T-helper 2 cell treated with Interferon-gamma antibody and Interleukin-4, amounts not matched to agents 100 ng/mL and 5 ng/mL, for 36 hours (primary cell): ENCODE results near the gene GPR150. TPM values are rescaled to one million over a fixed set of nuclear protein-coding genes. Genes with fewer than 3 reads are reported as not detected.

ENCODE experiments used
- intact Hi-C: fragments of 100-400 bp; cut with micrococcal nuclease; formaldehyde crosslinking; loops from one replicate; pipeline ENCODE4 v1.15.1; 2023
- total RNA-seq: library from RNA; stranded (reverse); gene quantifications from 2 replicates; pipeline ENCODE4 v1.2.3, GENCODE V29; 2022

GPR150 gene
- total RNA-seq, 1 donor from 2014 or later: 0.30 TPM

- intact Hi-C loops: loop anchor here (2.0 to 5.0 kb wide), 8 partner anchors 57 to 1014 kb away; partner anchors contain the start of genes CAST, ELL2 and RHOBTB3
Measured at GRCh38 chr5:95647886-95648860, 28.3 kb downstream of the GPR150 start.

GRCh38 chr5:95649274-95649673 lies 29.4 kb downstream of the GPR150 start:
- intact Hi-C loops: loop anchor here (5.0 kb wide), 5 partner anchors 68 to 1013 kb away; partner anchors contain the start of genes CAST and RHOBTB3

- intact Hi-C loops: loop anchor here (5.0 kb wide), 5 partner anchors 67 to 1012 kb away; partner anchors contain the start of genes CAST and RHOBTB3
Measured at GRCh38 chr5:95649842-95650620, 30.1 kb downstream of the GPR150 start.

- intact Hi-C loops: no loop called here
Measured at GRCh38 chr5:95652849-95653248, 33.0 kb downstream of the GPR150 start.

- intact Hi-C loops: no loop called here
Measured at GRCh38 chr5:95654196-95654595, 34.3 kb downstream of the GPR150 start.

- intact Hi-C loops: no loop called here
Measured at GRCh38 chr5:95655575-95655974, 35.7 kb downstream of the GPR150 start.

- intact Hi-C loops: loop anchor here (5.0 kb wide), 1 partner anchor 102 kb away; no protein-coding TSS in a partner anchor
Measured at GRCh38 chr5:95660060-95660459, 40.2 kb downstream of the GPR150 start.

GRCh38 chr5:95662946-95663345 lies 43.1 kb downstream of the GPR150 start:
- intact Hi-C loops: loop anchor here (5.0 kb wide), 1 partner anchor 99 kb away; no protein-coding TSS in a partner anchor

- intact Hi-C loops: loop anchor here (1.0 to 5.0 kb wide), 4 partner anchors 19 to 183 kb away; no protein-coding TSS in a partner anchor
Measured at GRCh38 chr5:95664204-95664786, 44.4 kb downstream of the GPR150 start.

- intact Hi-C loops: no loop called here
Measured at GRCh38 chr5:95667061-95667618, 47.3 kb downstream of the GPR150 start.

GRCh38 chr5:95667678-95668077 lies 47.8 kb downstream of the GPR150 start:
- intact Hi-C loops: no loop called here

- intact Hi-C loops: no loop called here
Measured at GRCh38 chr5:95668216-95668615, 48.3 kb downstream of the GPR150 start.

- intact Hi-C loops: no loop called here
Measured at GRCh38 chr5:95668728-95669127, 48.8 kb downstream of the GPR150 start.

GRCh38 chr5:95669540-95669939 lies 49.7 kb downstream of the GPR150 start:
- intact Hi-C loops: no loop called here

GRCh38 chr5:95669985-95670384 lies 50.1 kb downstream of the GPR150 start:
- intact Hi-C loops: loop anchor here (5.0 kb wide), 1 partner anchor 62 kb away; the partner anchor contains the start of gene RHOBTB3

- intact Hi-C loops: loop anchor here (5.0 kb wide), 1 partner anchor 62 kb away; the partner anchor contains the start of gene RHOBTB3
Measured at GRCh38 chr5:95670568-95670967, 50.7 kb downstream of the GPR150 start.

Other genes with a start within 250 kb of the GPR150 start
- not detected in 2 replicates for gene FAM81B, start 228.7 kb upstream of the GPR150 start, total RNA-seq
- 65.4 and 67.9 TPM in 2 replicates for gene SKIC3, start 65.1 kb upstream of the GPR150 start, total RNA-seq
- 4.0 and 4.2 TPM in 2 replicates for gene ARSK, start 65.0 kb upstream of the GPR150 start, total RNA-seq
- 4.7 and 4.9 TPM in 2 replicates for gene RFESD, start 26.7 kb downstream of the GPR150 start, total RNA-seq
- not detected in 2 replicates for gene SPATA9, start 62.9 kb downstream of the GPR150 start, total RNA-seq
- gene RHOBTB3, start 111.2 kb downstream of the GPR150 start, total RNA-seq: 0.41 and 0.59 TPM in 2 replicates
- 48.9 and 49.6 TPM in 2 replicates for gene GLRX, start 202.6 kb downstream of the GPR150 start, total RNA-seq